WTC11 (cell line): ENCODE data around the gene TNFRSF14. TPM values are rescaled to one million over a fixed set of nuclear protein-coding genes. Genes with fewer than 3 reads are reported as not detected.

ENCODE experiments used
- ATAC-seq: fragments of 200-7000 bp; cut with Tn5 transposase; 2 replicates; pipeline ENCODE4 v1.10.0; 2021; ENCODE audit warnings: mild to moderate bottlenecking, moderate library complexity
- CTCF ChIA-PET: fragments of 300-600 bp; sonication (Branson Sonifier 250); formaldehyde crosslinking; loops from one replicate; lab custom pipeline; 2021; ENCODE audit warnings: antibody characterized with exemption; lab: Charles Lee
- POLR2A ChIA-PET: fragments of 350-600 bp; sonication (Branson Sonifier 250); formaldehyde crosslinking; loops from one replicate; lab custom pipeline; 2021; ENCODE audit warnings: antibody characterized with exemption; lab: Charles Lee
- DNase-seq: peaks from one replicate; pipeline ENCODE4 v3.0.0; 2021; ENCODE audit warnings: low spot score
- H3K27ac Mint-ChIP-seq: 2 replicates; pipeline ENCODE4 v1.8.0; 2021; ENCODE audit warnings: mixed read lengths
- H3K27me3 Mint-ChIP-seq: 2 replicates; pipeline ENCODE4 v1.8.0; 2021; ENCODE audit warnings: low read depth, mild to moderate bottlenecking, moderate library complexity, mixed read lengths
- H3K36me3 Mint-ChIP-seq: 2 replicates; pipeline ENCODE4 v1.8.0; 2021; ENCODE audit warnings: mixed read lengths
- H3K4me1 Mint-ChIP-seq: 2 replicates; pipeline ENCODE4 v1.8.0; 2022; ENCODE audit warnings: mixed read lengths
- H3K4me3 Mint-ChIP-seq: 2 replicates; pipeline ENCODE4 v1.8.0; 2021; ENCODE audit warnings: mild to moderate bottlenecking, moderate library complexity, mixed read lengths
- H3K9me3 Mint-ChIP-seq: 2 replicates; pipeline ENCODE4 v1.8.0; 2021; ENCODE audit warnings: mixed read lengths
- ESRRA ChIP-seq: sonication (generic); formaldehyde crosslinking; IDR thresholded peaks from 2 replicates; pipeline ENCODE4 v1.8.1; 2022; ENCODE audit warnings: mild to moderate bottlenecking, missing genetic modification reagents, borderline replicate concordance
- FOXK1 ChIP-seq: sonication (generic); formaldehyde crosslinking; IDR thresholded peaks from 2 replicates; pipeline ENCODE4 v1.8.0; 2022; ENCODE audit warnings: mild to moderate bottlenecking, moderate library complexity, missing genetic modification reagents
- IRF2 ChIP-seq: sonication (generic); formaldehyde crosslinking; IDR thresholded peaks from 2 replicates; pipeline ENCODE4 v1.8.0; 2022; ENCODE audit warnings: low read depth, missing genetic modification reagents, borderline replicate concordance
- KAT7 ChIP-seq: sonication (generic); formaldehyde crosslinking; IDR thresholded peaks from 2 replicates; pipeline ENCODE4 v1.8.1; 2023; ENCODE audit warnings: missing genetic modification reagents, mild to moderate bottlenecking, borderline replicate concordance
- RORB ChIP-seq: fragments of 250-450 bp; sonication (Bioruptor Pico); IDR thresholded peaks from 2 replicates; pipeline ENCODE4 v1.9.0; 2021; ENCODE audit warnings: mild to moderate bottlenecking
- SMAD4 ChIP-seq: sonication (generic); formaldehyde crosslinking; IDR thresholded peaks from 2 replicates; pipeline ENCODE4 v1.8.0; 2022; ENCODE audit warnings: mild to moderate bottlenecking, missing genetic modification reagents
- SOX15 ChIP-seq: fragments of 250-450 bp; sonication (Bioruptor Pico); IDR thresholded peaks from 2 replicates; pipeline ENCODE4 v1.9.0; 2021; ENCODE audit warnings: mild to moderate bottlenecking
- TCF7 ChIP-seq: sonication (generic); formaldehyde crosslinking; IDR thresholded peaks from 2 replicates; pipeline ENCODE4 v1.8.0; 2022; ENCODE audit warnings: mild to moderate bottlenecking, low read depth, missing genetic modification reagents, moderate library complexity
- TP53 ChIP-seq: sonication (generic); formaldehyde crosslinking; IDR thresholded peaks from 2 replicates; pipeline ENCODE4 v1.8.1; 2023; ENCODE audit warnings: mild to moderate bottlenecking, missing genetic modification reagents
- ZNF219 ChIP-seq: sonication (generic); formaldehyde crosslinking; IDR thresholded peaks from 2 replicates; pipeline ENCODE4 v1.8.0; 2023; ENCODE audit warnings: missing genetic modification reagents, mild to moderate bottlenecking, borderline replicate concordance
- ZNF317 ChIP-seq: sonication (generic); formaldehyde crosslinking; IDR thresholded peaks from 2 replicates; pipeline ENCODE4 v1.8.1; 2023; ENCODE audit warnings: low read depth, mild to moderate bottlenecking, moderate library complexity, missing genetic modification reagents, borderline replicate concordance
- total RNA-seq: library from RNA; stranded (reverse); gene quantifications from 3 replicates; pipeline ENCODE4 v1.2.3, GENCODE V29; 2021
- TF ChIP-seq, protein P1 (sequence below): sonication (generic); formaldehyde crosslinking; IDR thresholded peaks from 2 replicates; pipeline ENCODE4 v1.8.1; 2022; ENCODE audit warnings: missing genetic modification reagents, borderline replicate concordance
- TF ChIP-seq, protein P2 (sequence below): sonication (generic); formaldehyde crosslinking; conservative IDR thresholded peaks from 2 replicates; pipeline ENCODE4 v1.8.1; 2022; ENCODE audit warnings: mild to moderate bottlenecking, missing genetic modification reagents
- TF ChIP-seq, protein P3 (sequence below): fragments of 250-450 bp; sonication (Bioruptor Pico); IDR thresholded peaks from 2 replicates; pipeline ENCODE4 v1.9.0; 2021; ENCODE audit warnings: mild to moderate bottlenecking
- TF ChIP-seq, protein P4 (sequence below): sonication (generic); formaldehyde crosslinking; IDR thresholded peaks from 2 replicates; pipeline ENCODE4 v1.8.1; 2023; ENCODE audit warnings: mild to moderate bottlenecking, missing genetic modification reagents
- TF ChIP-seq, protein P5 (sequence below): sonication (generic); formaldehyde crosslinking; IDR thresholded peaks from 2 replicates; pipeline ENCODE4 v1.8.0; 2022; ENCODE audit warnings: mild to moderate bottlenecking, missing genetic modification reagents
- TF ChIP-seq, protein P6 (sequence below): sonication (generic); formaldehyde crosslinking; IDR thresholded peaks from 2 replicates; pipeline ENCODE4 v1.8.1; 2022; ENCODE audit warnings: low read depth, missing genetic modification reagents, borderline replicate concordance
- TF ChIP-seq, protein P7 (sequence below): sonication (generic); formaldehyde crosslinking; IDR thresholded peaks from 2 replicates; pipeline ENCODE4 v1.8.1; 2023; ENCODE audit warnings: mild to moderate bottlenecking, missing genetic modification reagents, borderline replicate concordance

Gene TNFRSF14
- total RNA-seq, 1 experiment from 2014 or later = 0.87 TPM

DNA sequence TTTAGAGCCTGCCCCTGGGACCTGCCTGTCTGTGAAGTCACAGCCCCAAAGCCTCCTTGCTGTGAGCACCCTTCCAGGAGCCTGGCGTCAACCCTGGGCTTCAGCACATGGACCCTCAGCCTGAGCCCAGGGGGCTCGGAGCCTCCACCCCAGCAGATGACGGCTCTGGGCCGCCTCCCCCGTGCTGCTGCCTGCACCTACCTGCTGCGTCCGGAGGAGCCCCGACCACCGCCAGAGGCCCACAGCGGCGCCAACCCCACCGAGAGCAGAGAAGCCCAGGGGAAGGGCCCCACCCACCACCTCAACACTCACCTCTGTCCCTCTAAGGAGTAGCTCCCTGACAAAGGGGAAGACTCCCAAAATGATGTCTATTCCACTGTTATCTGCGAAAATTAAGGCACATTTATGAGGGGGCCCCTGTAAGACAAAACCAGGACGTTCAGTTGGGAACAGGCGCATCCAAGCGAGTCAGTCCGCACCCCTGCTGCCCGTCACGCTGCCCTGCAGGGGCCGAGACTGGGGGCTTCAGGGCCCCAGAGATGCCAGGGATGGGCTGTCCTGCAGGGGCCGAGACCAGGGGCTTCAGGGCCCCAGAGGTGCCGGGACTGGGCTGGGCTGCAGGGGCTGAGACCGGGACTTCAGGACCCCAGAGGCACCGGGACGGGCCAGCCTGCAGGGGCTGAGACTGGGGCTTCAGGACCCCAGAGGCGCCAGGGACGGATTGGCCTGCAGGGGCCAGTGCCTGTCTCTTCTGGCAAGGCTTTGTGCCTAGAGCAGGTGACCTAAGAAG, 45.6 kb upstream of the TNFRSF14 start (continued):
- TF ChIP-seq, protein P1, sequence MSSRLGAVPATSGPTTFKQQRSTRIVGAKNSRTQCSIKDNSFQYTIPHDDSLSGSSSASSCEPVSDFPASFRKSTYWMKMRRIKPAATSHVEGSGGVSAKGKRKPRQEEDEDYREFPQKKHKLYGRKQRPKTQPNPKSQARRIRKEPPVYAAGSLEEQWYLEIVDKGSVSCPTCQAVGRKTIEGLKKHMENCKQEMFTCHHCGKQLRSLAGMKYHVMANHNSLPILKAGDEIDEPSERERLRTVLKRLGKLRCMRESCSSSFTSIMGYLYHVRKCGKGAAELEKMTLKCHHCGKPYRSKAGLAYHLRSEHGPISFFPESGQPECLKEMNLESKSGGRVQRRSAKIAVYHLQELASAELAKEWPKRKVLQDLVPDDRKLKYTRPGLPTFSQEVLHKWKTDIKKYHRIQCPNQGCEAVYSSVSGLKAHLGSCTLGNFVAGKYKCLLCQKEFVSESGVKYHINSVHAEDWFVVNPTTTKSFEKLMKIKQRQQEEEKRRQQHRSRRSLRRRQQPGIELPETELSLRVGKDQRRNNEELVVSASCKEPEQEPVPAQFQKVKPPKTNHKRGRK = no peak
- TF ChIP-seq, protein P2, sequence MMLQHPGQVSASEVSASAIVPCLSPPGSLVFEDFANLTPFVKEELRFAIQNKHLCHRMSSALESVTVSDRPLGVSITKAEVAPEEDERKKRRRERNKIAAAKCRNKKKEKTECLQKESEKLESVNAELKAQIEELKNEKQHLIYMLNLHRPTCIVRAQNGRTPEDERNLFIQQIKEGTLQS (CRISPR knock-in tag) = no peak
- TF ChIP-seq SOX15 (CRISPR knock-in tag) (no peak), ESRRA (no peak), ZNF317 (no peak), TP53 (CRISPR knock-in tag) (no peak)
- TF ChIP-seq, protein P3, sequence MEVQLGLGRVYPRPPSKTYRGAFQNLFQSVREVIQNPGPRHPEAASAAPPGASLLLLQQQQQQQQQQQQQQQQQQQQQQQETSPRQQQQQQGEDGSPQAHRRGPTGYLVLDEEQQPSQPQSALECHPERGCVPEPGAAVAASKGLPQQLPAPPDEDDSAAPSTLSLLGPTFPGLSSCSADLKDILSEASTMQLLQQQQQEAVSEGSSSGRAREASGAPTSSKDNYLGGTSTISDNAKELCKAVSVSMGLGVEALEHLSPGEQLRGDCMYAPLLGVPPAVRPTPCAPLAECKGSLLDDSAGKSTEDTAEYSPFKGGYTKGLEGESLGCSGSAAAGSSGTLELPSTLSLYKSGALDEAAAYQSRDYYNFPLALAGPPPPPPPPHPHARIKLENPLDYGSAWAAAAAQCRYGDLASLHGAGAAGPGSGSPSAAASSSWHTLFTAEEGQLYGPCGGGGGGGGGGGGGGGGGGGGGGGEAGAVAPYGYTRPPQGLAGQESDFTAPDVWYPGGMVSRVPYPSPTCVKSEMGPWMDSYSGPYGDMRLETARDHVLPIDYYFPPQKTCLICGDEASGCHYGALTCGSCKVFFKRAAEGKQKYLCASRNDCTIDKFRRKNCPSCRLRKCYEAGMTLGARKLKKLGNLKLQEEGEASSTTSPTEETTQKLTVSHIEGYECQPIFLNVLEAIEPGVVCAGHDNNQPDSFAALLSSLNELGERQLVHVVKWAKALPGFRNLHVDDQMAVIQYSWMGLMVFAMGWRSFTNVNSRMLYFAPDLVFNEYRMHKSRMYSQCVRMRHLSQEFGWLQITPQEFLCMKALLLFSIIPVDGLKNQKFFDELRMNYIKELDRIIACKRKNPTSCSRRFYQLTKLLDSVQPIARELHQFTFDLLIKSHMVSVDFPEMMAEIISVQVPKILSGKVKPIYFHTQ (CRISPR knock-in tag) = no peak

DNA sequence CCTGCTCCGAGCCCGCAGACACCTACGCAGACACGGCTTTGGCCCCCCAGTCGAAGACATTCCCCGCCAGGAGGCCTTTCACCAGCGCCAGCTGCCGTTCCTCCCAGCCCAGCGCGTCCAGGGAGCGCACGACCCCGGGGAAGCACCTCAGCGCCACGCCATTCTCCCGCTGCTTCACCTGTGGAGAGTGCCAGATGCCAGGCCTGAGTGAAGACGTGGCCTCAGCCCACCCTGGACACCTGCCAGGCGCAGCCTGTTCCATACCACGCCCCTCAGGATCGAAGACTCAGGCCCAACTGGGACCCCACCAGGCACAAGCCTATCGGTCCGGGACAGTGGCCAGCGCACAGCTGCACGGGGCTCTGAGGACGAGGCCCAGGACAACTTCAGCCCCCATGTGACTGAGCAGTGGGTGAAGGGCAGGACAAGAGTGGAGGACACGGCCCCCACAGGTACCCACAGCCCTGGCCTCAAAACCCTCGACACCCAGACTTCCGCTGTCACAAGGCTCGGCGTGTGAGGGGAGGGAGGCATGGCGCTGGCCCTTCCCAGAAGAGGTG, 43.2 kb upstream of the TNFRSF14 start:
- ATAC-seq (no peak), DNase-seq (no peak)
- ChIA-PET CTCF (no interaction called here), POLR2A (no interaction called here)
- H3K4me1 Mint-ChIP-seq = no peaks in the 10 kb centered on the region
- H3K27me3 Mint-ChIP-seq = no peaks in the 10 kb centered on the region
- H3K27ac Mint-ChIP-seq = no peak overlapping the region
- TF ChIP-seq SMAD4 (no peak), RORB (CRISPR knock-in tag) (no peak), KAT7 (CRISPR knock-in tag) (no peak), ZNF219 (CRISPR knock-in tag) (no peak), IRF2 (no peak), TCF7 (CRISPR knock-in tag) (no peak), FOXK1 (CRISPR knock-in tag) (no peak), ZNF317 (no peak)
- TF ChIP-seq, protein P4, sequence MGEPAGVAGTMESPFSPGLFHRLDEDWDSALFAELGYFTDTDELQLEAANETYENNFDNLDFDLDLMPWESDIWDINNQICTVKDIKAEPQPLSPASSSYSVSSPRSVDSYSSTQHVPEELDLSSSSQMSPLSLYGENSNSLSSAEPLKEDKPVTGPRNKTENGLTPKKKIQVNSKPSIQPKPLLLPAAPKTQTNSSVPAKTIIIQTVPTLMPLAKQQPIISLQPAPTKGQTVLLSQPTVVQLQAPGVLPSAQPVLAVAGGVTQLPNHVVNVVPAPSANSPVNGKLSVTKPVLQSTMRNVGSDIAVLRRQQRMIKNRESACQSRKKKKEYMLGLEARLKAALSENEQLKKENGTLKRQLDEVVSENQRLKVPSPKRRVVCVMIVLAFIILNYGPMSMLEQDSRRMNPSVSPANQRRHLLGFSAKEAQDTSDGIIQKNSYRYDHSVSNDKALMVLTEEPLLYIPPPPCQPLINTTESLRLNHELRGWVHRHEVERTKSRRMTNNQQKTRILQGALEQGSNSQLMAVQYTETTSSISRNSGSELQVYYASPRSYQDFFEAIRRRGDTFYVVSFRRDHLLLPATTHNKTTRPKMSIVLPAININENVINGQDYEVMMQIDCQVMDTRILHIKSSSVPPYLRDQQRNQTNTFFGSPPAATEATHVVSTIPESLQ = no peak
- TF ChIP-seq, protein P5, sequence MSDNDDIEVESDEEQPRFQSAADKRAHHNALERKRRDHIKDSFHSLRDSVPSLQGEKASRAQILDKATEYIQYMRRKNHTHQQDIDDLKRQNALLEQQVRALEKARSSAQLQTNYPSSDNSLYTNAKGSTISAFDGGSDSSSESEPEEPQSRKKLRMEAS (CRISPR knock-in tag) = no peak
- TF ChIP-seq, protein P2 (CRISPR knock-in tag) = no peak
- TF ChIP-seq, protein P6, sequence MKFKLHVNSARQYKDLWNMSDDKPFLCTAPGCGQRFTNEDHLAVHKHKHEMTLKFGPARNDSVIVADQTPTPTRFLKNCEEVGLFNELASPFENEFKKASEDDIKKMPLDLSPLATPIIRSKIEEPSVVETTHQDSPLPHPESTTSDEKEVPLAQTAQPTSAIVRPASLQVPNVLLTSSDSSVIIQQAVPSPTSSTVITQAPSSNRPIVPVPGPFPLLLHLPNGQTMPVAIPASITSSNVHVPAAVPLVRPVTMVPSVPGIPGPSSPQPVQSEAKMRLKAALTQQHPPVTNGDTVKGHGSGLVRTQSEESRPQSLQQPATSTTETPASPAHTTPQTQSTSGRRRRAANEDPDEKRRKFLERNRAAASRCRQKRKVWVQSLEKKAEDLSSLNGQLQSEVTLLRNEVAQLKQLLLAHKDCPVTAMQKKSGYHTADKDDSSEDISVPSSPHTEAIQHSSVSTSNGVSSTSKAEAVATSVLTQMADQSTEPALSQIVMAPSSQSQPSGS (CRISPR knock-in tag) = no peak
- TF ChIP-seq, protein P7, sequence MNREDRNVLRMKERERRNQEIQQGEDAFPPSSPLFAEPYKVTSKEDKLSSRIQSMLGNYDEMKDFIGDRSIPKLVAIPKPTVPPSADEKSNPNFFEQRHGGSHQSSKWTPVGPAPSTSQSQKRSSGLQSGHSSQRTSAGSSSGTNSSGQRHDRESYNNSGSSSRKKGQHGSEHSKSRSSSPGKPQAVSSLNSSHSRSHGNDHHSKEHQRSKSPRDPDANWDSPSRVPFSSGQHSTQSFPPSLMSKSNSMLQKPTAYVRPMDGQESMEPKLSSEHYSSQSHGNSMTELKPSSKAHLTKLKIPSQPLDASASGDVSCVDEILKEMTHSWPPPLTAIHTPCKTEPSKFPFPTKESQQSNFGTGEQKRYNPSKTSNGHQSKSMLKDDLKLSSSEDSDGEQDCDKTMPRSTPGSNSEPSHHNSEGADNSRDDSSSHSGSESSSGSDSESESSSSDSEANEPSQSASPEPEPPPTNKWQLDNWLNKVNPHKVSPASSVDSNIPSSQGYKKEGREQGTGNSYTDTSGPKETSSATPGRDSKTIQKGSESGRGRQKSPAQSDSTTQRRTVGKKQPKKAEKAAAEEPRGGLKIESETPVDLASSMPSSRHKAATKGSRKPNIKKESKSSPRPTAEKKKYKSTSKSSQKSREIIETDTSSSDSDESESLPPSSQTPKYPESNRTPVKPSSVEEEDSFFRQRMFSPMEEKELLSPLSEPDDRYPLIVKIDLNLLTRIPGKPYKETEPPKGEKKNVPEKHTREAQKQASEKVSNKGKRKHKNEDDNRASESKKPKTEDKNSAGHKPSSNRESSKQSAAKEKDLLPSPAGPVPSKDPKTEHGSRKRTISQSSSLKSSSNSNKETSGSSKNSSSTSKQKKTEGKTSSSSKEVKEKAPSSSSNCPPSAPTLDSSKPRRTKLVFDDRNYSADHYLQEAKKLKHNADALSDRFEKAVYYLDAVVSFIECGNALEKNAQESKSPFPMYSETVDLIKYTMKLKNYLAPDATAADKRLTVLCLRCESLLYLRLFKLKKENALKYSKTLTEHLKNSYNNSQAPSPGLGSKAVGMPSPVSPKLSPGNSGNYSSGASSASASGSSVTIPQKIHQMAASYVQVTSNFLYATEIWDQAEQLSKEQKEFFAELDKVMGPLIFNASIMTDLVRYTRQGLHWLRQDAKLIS (CRISPR knock-in tag) = no peak
- H3K36me3 Mint-ChIP-seq = peaks cover 21% of the 10 kb centered on the region
- H3K4me3 Mint-ChIP-seq = no peak overlapping the region
- H3K9me3 Mint-ChIP-seq = no peaks in the 10 kb centered on the region
